DMS53 treated with DMSO at 0.1 percent for 48 hours (cell line): ENCODE measurements around the gene SERPINB3.
A peak's percentile ranks its signal among the peaks of the same experiment; 100 is the strongest.
"Not testable (repeated sequence)": the region's sequence is repeated elsewhere in the genome, so short reads cannot be mapped to it uniquely, and the experiment has no call there.

Source experiments
- DNase-seq: peaks from one replicate; lab custom pipeline; 2025; ENCODE audit not compliant: unreplicated experiment; lab: John Stamatoyannopoulos, UW

SERPINB3 gene

GRCh38 chr18:63661750-63662149 lies at the start of gene SERPINB3:
SERPINB3 (minus strand) TSS chr18:63661893; CDS start chr18:63661216, 677 bp downstream.
- DNase-seq, result not testable (repeated sequence)

DNA sequence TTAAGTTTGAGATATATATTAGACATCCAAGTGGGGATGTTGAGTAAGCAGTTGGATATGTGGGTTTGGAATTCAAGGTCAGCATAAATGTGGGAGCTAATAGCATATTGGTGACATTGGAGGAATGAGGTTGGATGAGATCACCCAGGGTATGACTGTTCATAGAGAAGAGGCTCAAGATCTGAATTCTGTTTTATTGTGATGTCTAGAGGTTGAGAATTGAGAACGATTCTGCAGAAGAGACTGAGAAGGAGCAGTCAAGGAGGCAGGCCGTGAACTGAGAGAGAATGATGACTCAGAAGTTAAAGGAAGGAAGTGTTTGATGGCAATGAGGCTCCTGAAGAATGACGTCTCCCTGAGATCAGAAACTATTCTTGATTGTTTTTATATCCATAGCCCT lies 47.0 kb upstream of the SERPINB3 start:
- DNase-seq, result no peak

GRCh38 chr18:63707816-63708215 lies 46.1 kb upstream of the SERPINB3 start:
- DNase-seq, result no peak

GRCh38 chr18:63705401-63705800 lies 43.7 kb upstream of the SERPINB3 start:
- DNase-seq, result no peak

- no peak for DNase-seq
These were observed 41.0 kb upstream of the SERPINB3 start, which contains the start of gene SERPINB11 for GRCh38 chr18:63702660-63703059. SERPINB11 (plus strand) TSS chr18:63702960; CDS start chr18:63710194, 7,234 bp downstream.

GRCh38 chr18:63701952-63702351 lies 40.3 kb upstream of the SERPINB3 start:
- no peak for DNase-seq

- DNase-seq, result no peak
These were observed 38.8 kb upstream of the SERPINB3 start for GRCh38 chr18:63700501-63700900.

- DNase-seq, result no peak
These were observed 35.5 kb upstream of the SERPINB3 start for GRCh38 chr18:63697097-63697660.

GRCh38 chr18:63689064-63689463 lies 27.4 kb upstream of the SERPINB3 start:
- DNase-seq, result no peak

DNA sequence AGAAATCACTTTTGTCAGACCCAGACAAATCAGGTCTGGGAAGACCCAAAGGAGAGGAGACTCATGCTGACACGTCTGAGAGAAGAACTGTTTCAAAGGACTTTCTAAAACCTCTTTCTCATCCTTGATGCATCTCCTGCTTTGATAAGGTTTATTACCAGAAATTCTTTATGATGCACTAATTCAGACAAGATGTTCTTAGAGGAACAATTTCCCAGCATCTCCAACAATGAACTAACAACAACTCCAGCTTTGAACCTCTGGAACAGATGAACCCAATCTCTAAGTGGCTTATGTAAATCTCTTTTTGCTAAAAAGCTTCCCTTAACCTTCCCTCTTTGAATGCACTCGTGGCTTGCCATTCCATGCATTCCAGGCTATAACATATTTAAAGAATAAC lies 25.2 kb upstream of the SERPINB3 start:
- DNase-seq, result no peak

DNA sequence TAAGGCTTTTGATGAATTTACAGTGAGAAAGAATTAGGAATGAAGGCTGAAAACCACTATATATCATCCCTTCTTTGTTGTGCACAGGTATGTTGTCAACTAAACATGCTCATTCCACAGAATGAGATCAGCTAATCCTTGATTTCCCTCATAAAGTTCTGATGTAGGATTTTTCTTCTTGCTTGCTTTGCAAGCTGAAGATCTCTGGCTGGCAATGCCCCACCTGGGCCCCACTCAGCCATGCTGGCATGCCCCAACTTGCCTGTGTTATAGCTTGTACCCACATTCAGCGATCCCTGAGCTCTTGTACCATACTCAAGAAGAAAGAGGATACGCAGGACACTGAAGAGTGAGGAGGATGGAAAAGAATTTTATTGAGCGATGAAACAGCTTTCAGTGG lies 23.0 kb upstream of the SERPINB3 start:
- DNase-seq, result no peak

- DNase-seq, result no peak
These were observed 22.2 kb upstream of the SERPINB3 start for GRCh38 chr18:63683890-63684289.

DNA sequence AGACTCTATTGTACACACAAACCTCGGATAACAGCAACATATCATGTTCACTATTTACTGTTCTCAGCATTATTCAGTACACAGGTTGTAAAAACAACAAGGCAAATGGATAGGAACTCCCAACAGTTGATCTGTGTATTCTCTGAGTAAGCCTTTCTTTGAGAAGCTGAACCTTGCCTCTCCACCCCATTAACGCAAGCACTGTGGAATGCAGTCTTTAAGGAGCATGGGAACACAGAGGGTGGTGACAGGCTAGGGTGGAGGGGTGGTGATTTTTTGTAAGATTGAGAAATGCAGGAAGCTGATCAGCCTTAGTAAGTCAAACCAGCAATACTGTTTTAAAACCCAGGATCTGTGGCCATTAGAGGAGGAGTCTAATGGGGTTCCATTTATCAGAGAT lies 21.5 kb upstream of the SERPINB3 start:
- DNase-seq, result no peak

GRCh38 chr18:63681449-63682340 lies 20.0 kb upstream of the SERPINB3 start:
- peak; percentile 97 for DNase-seq

GRCh38 chr18:63679820-63680606 lies 18.3 kb upstream of the SERPINB3 start:
- no peak for DNase-seq

- no peak for DNase-seq
These were observed 16.0 kb upstream of the SERPINB3 start for GRCh38 chr18:63677500-63678225.

GRCh38 chr18:63676526-63677323 lies 15.0 kb upstream of the SERPINB3 start:
- DNase-seq, result peak; percentile 67

DNA sequence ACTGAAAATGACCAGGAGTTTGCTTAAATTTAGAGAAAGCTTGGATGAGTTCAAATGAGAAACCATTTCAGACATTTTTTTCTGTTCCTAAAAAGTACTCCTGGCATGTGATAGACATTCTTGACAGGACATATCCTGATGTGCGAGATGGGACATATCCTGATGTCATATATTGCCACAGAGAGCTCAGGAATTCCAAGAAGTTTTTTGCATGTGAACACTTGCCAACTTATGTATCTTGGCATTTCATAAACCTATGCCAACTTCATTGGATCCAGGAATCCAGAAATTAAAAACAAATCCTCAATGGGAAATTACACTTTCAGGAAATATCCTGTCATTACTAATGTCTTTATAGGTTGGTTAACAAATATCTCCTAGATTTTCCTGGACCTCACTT lies 2.9 kb upstream of the SERPINB3 start:
- DNase-seq, result no peak

GRCh38 chr18:63658920-63659319 lies 2.8 kb downstream of the SERPINB3 start:
- DNase-seq, result not testable (repeated sequence)

DNA sequence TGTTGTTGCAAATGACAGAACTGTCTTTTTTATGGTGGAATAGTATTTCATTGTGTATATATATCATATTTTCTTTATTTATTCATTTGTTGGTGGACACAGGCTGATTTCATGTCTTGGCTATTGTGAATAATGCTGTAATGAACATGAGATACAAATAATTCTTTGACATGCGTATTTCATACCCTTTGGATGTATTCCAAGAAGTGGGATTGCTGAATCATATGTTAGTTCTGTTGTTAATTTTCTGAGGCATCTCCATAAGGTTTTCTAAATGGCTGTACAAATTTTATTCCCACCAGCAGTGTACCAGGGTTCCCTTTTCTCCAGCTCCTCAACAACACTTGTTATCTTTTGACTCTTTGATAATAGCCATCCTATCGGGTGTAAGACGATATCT lies 11.4 kb downstream of the SERPINB3 start:
- DNase-seq, result not testable (repeated sequence)
